ENCODE results near the gene COL6A2. TPM values are rescaled to one million over a fixed set of nuclear protein-coding genes. Genes with fewer than 3 reads are reported as not detected.
"Not testable (repeated sequence)": the region's sequence is repeated elsewhere in the genome, so short reads cannot be mapped to it uniquely, and the experiment has no call there.

COL6A2 gene
- polyA plus RNA-seq, 3 donors = 0.01 TPM; not detected in 2

GRCh38 chr21:46145840-46146691 lies 48.2 kb downstream of the COL6A2 start:
- no peaks in the 10 kb centered on the region for H3K36me3 ChIP-seq (replicated peaks in 1 of 2; ENCODE audit: control insufficient read depth in 1 of 2, insufficient read depth in 2 of 2, low read length in 2 of 2)
- peaks cover 0 to 8% of the 10 kb centered on the region in 2 donors for H3K9me3 ChIP-seq (replicated peaks in 1 of 2; ENCODE audit: control insufficient read depth in 1 of 2, insufficient read depth in 1 of 2, low read length in 2 of 2)
- H3K9ac ChIP-seq (ENCODE audit: insufficient read depth, low read length, poor library complexity, severe bottlenecking) = no peak overlapping the region
- H3K27me3 Mint-ChIP-seq (ENCODE audit: low read depth in 3 of 3) = peaks cover 0 to 6% (median 3%) of the 10 kb centered on the region in 3 donors
- DNase-seq = no peak
- no peak overlapping the region for H2AFZ ChIP-seq (ENCODE audit: insufficient read depth, low read depth, low read length, poor library complexity, severe bottlenecking)
- no peak overlapping the region for H3K27ac Mint-ChIP-seq
- peaks cover 7% of the 10 kb centered on the region for H3K4me1 Mint-ChIP-seq
- no peaks in the 10 kb centered on the region for H4K20me1 ChIP-seq (ENCODE audit: insufficient read depth, low read length)
- no peak overlapping the region for H3K27ac ChIP-seq (ENCODE audit: low read depth in 1 of 2, low read length in 2 of 2)
- peaks cover 3 to 4% of the 10 kb centered on the region in 2 donors for H3K4me1 ChIP-seq (ENCODE audit: control insufficient read depth in 1 of 2, insufficient read depth in 2 of 2, low read length in 2 of 2)
- intact Hi-C loops (cut with micrococcal nuclease) = no loop called here
- 91% methylated on average over 52 of the region's 60 CpGs for WGBS (ENCODE audit: insufficient coverage)
- H3K79me2 ChIP-seq (ENCODE audit: insufficient read depth, low read length) = no peaks in the 10 kb centered on the region
- H3K4me3 Mint-ChIP-seq = no peak overlapping the region
- H3K27me3 ChIP-seq (ENCODE audit: control insufficient read depth in 2 of 2, insufficient read depth in 2 of 2, low read length in 2 of 2) = no peaks in the 10 kb centered on the region
- no peak overlapping the region for H3K4me3 ChIP-seq (replicated peaks in 1 of 3; ENCODE audit: low read depth in 2 of 3, low read length in 3 of 3)
- no peak overlapping the region for H3K4me2 ChIP-seq (replicated peaks; ENCODE audit: extremely low read depth, low read length, poor library complexity, severe bottlenecking)
- peaks cover 0 to 8% (median 4%) of the 10 kb centered on the region in 7 donors for H3K9me3 Mint-ChIP-seq
- TF ChIP-seq, protein P1, sequence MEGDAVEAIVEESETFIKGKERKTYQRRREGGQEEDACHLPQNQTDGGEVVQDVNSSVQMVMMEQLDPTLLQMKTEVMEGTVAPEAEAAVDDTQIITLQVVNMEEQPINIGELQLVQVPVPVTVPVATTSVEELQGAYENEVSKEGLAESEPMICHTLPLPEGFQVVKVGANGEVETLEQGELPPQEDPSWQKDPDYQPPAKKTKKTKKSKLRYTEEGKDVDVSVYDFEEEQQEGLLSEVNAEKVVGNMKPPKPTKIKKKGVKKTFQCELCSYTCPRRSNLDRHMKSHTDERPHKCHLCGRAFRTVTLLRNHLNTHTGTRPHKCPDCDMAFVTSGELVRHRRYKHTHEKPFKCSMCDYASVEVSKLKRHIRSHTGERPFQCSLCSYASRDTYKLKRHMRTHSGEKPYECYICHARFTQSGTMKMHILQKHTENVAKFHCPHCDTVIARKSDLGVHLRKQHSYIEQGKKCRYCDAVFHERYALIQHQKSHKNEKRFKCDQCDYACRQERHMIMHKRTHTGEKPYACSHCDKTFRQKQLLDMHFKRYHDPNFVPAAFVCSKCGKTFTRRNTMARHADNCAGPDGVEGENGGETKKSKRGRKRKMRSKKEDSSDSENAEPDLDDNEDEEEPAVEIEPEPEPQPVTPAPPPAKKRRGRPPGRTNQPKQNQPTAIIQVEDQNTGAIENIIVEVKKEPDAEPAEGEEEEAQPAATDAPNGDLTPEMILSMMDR (IDR thresholded peaks at IDR 0.05) = no peak
- H3K36me3 Mint-ChIP-seq = no peaks in the 10 kb centered on the region

DNA sequence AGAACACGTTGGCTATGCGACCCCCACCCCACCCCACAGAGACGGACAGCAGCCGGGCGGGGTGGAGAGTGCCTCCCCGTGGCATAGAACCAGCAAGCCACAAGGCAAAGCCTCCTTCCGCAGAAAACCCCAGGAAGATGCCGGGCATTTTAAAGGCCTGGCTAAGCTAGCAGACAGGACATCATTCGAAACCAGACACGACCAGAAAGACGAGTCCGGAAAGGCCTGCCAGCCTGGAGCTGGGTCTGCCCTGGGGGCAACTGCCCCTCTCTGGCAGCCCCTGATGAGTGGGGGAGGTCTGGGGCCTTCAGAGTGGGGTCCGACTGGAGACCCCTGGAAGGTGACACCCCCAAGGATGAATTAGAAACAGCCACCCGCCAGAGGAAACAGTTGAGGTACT lies 48.9 kb downstream of the COL6A2 start:
- no peak overlapping the region for H3K4me3 Mint-ChIP-seq
- H2AFZ ChIP-seq (ENCODE audit: insufficient read depth, low read depth, low read length, poor library complexity, severe bottlenecking) = no peak overlapping the region
- H3K27ac Mint-ChIP-seq = no peak overlapping the region
- H3K9me3 Mint-ChIP-seq = peaks cover 0 to 8% (median 4%) of the 10 kb centered on the region in 7 donors
- no peaks in the 10 kb centered on the region for H3K79me2 ChIP-seq (ENCODE audit: insufficient read depth, low read length)
- whole genome bisulfite sequencing (ENCODE audit: insufficient coverage) = 93% methylated on average over 9 of the region's 14 CpGs
- peaks cover 7% of the 10 kb centered on the region for H3K4me1 Mint-ChIP-seq
- H3K27ac ChIP-seq (ENCODE audit: low read depth in 1 of 2, low read length in 2 of 2) = no peak overlapping the region
- peaks cover 0 to 8% of the 10 kb centered on the region in 2 donors for H3K9me3 ChIP-seq (replicated peaks in 1 of 2; ENCODE audit: control insufficient read depth in 1 of 2, insufficient read depth in 1 of 2, low read length in 2 of 2)
- peaks cover 3 to 4% of the 10 kb centered on the region in 2 donors for H3K4me1 ChIP-seq (ENCODE audit: control insufficient read depth in 1 of 2, insufficient read depth in 2 of 2, low read length in 2 of 2)
- no peaks in the 10 kb centered on the region for H4K20me1 ChIP-seq (ENCODE audit: insufficient read depth, low read length)
- H3K4me2 ChIP-seq (replicated peaks; ENCODE audit: extremely low read depth, low read length, poor library complexity, severe bottlenecking) = no peak overlapping the region
- H3K36me3 Mint-ChIP-seq = no peaks in the 10 kb centered on the region
- no peak overlapping the region for H3K9ac ChIP-seq (ENCODE audit: insufficient read depth, low read length, poor library complexity, severe bottlenecking)
- no peak overlapping the region for H3K4me3 ChIP-seq (replicated peaks in 1 of 3; ENCODE audit: low read depth in 2 of 3, low read length in 3 of 3)
- H3K27me3 Mint-ChIP-seq (ENCODE audit: low read depth in 3 of 3) = peaks cover 0 to 3% (median 3%) of the 10 kb centered on the region in 3 donors
- no peaks in the 10 kb centered on the region for H3K27me3 ChIP-seq (ENCODE audit: control insufficient read depth in 2 of 2, insufficient read depth in 2 of 2, low read length in 2 of 2)
- no peak for DNase-seq
- TF ChIP-seq, protein P1 (IDR thresholded peaks at IDR 0.05) = no peak
- no peaks in the 10 kb centered on the region for H3K36me3 ChIP-seq (replicated peaks in 1 of 2; ENCODE audit: control insufficient read depth in 1 of 2, insufficient read depth in 2 of 2, low read length in 2 of 2)
- intact Hi-C loops (cut with micrococcal nuclease) = no loop called here

GRCh38 chr21:46147429-46147828 lies 49.5 kb downstream of the COL6A2 start:
- WGBS (ENCODE audit: insufficient coverage) = 69% methylated on average over 9 of the region's 12 CpGs
- H3K27ac ChIP-seq (ENCODE audit: low read depth in 1 of 2, low read length in 2 of 2); H4K20me1 ChIP-seq (ENCODE audit: insufficient read depth, low read length); H3K27ac Mint-ChIP-seq; H3K9me3 Mint-ChIP-seq; H3K4me1 Mint-ChIP-seq; H3K36me3 Mint-ChIP-seq; H3K4me1 ChIP-seq (ENCODE audit: control insufficient read depth in 1 of 2, insufficient read depth in 2 of 2, low read length in 2 of 2); H2AFZ ChIP-seq (ENCODE audit: insufficient read depth, low read depth, low read length, poor library complexity, severe bottlenecking); DNase-seq; H3K4me3 Mint-ChIP-seq; H3K4me3 ChIP-seq (replicated peaks in 1 of 3; ENCODE audit: low read depth in 2 of 3, low read length in 3 of 3); H3K9me3 ChIP-seq (replicated peaks in 1 of 2; ENCODE audit: control insufficient read depth in 1 of 2, insufficient read depth in 1 of 2, low read length in 2 of 2); H3K79me2 ChIP-seq (ENCODE audit: insufficient read depth, low read length); H3K4me2 ChIP-seq (replicated peaks; ENCODE audit: extremely low read depth, low read length, poor library complexity, severe bottlenecking); H3K27me3 Mint-ChIP-seq (ENCODE audit: low read depth in 3 of 3); H3K36me3 ChIP-seq (replicated peaks in 1 of 2; ENCODE audit: control insufficient read depth in 1 of 2, insufficient read depth in 2 of 2, low read length in 2 of 2); H3K9ac ChIP-seq (ENCODE audit: insufficient read depth, low read length, poor library complexity, severe bottlenecking); H3K27me3 ChIP-seq (ENCODE audit: control insufficient read depth in 2 of 2, insufficient read depth in 2 of 2, low read length in 2 of 2); intact Hi-C loops (cut with micrococcal nuclease): not testable (repeated sequence)

All from CD14-positive monocyte (primary cell).